Type B pancreatic cell (in vitro differentiated cells): ENCODE data around the gene GPS1. TPM values are rescaled to one million over a fixed set of nuclear protein-coding genes. Genes with fewer than 3 reads are reported as not detected.

Source experiments
- DNase-seq: peaks from one replicate; pipeline ENCODE4 v3.0.0; 2021; ENCODE audit warnings: mixed read lengths; ENCODE audit not compliant: unreplicated experiment; ENCODE audit errors: extremely low spot score
- H3K27ac Mint-ChIP-seq: 2 replicates; pipeline ENCODE4 v1.8.0; 2021; ENCODE audit warnings: mild to moderate bottlenecking, mixed read lengths
- H3K27me3 Mint-ChIP-seq: 2 replicates; pipeline ENCODE4 v1.8.0; 2021; ENCODE audit warnings: mixed read lengths
- H3K36me3 Mint-ChIP-seq: 2 replicates; pipeline ENCODE4 v1.8.0; 2021; ENCODE audit warnings: mixed read lengths
- H3K4me1 Mint-ChIP-seq: one replicate; pipeline ENCODE4 v1.8.0; 2021; ENCODE audit warnings: mixed read lengths; ENCODE audit not compliant: unreplicated experiment
- H3K4me3 Mint-ChIP-seq: 2 replicates; pipeline ENCODE4 v1.8.0; 2021; ENCODE audit warnings: mild to moderate bottlenecking, mixed read lengths
- H3K9me3 Mint-ChIP-seq: 2 replicates; pipeline ENCODE4 v1.8.0; 2021; ENCODE audit warnings: mixed read lengths
- CTCF ChIP-seq: fragments of 200-600 bp; sonication (generic); conservative IDR thresholded peaks from 2 replicates; pipeline ENCODE4 v1.5.0; 2021; ENCODE audit warnings: antibody characterized with exemption, mild to moderate bottlenecking
- total RNA-seq: library from RNA; stranded (reverse); gene quantifications from 2 replicates; pipeline ENCODE4 v1.2.1, GENCODE V29; 2021; ENCODE audit warnings: low replicate concordance

Gene GPS1
- total RNA-seq, 1 donor from 2014 or later, result 111 TPM

DNA sequence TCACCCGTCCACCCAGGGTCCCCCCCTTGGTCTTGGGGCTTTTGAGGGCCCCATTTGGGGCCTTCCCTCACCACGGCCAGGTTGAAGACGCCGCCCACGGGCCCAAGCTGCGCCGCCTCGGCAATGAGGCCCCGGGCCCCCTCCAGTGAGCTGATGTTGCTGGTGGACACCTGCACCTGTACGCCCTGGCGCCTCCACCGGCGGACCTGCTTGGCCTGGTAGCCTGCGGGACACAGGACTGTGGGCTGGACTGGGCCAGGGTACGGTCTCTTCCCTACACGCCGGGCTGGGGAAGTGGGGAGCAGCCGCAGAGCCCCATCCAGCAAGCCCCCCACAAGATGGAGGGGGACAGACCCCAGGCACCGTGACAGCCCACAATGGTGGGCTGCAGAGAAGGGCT is 30.8 kb downstream of the GPS1 start:
- H3K4me1 Mint-ChIP-seq, result no peaks in the 10 kb centered on the region
- H3K27me3 Mint-ChIP-seq, result no peaks in the 10 kb centered on the region
- H3K9me3 Mint-ChIP-seq, result no peaks in the 10 kb centered on the region
- no peak for TF ChIP-seq CTCF
- no peak overlapping the region for H3K27ac Mint-ChIP-seq
- H3K36me3 Mint-ChIP-seq, result no peaks in the 10 kb centered on the region
- no peak for DNase-seq
- H3K4me3 Mint-ChIP-seq, result no peak overlapping the region

DNA sequence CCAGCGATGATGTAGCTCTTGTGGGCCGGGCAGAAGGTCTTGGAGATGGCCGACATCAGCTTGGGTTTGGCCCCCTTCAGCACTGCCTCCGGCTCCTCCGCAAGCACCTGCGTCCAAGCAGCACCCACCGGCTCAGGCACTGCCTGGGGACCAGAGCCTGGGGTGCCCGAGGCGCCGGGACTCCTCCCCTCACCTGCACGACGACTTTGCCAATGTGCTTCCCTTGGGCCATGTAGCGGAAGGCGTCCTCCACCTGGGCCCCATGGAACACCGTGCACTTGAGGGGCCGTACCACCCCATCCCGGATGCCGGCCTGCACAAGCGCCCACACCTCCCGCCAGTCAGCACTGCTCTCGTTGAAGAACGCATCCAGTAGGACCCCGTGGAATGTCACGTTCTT is 31.3 kb downstream of the GPS1 start:
- no peaks in the 10 kb centered on the region for H3K4me1 Mint-ChIP-seq
- no peak for DNase-seq
- no peaks in the 10 kb centered on the region for H3K36me3 Mint-ChIP-seq
- no peaks in the 10 kb centered on the region for H3K9me3 Mint-ChIP-seq
- no peak overlapping the region for H3K27ac Mint-ChIP-seq
- no peaks in the 10 kb centered on the region for H3K27me3 Mint-ChIP-seq
- TF ChIP-seq CTCF, result no peak
- no peak overlapping the region for H3K4me3 Mint-ChIP-seq

DNA sequence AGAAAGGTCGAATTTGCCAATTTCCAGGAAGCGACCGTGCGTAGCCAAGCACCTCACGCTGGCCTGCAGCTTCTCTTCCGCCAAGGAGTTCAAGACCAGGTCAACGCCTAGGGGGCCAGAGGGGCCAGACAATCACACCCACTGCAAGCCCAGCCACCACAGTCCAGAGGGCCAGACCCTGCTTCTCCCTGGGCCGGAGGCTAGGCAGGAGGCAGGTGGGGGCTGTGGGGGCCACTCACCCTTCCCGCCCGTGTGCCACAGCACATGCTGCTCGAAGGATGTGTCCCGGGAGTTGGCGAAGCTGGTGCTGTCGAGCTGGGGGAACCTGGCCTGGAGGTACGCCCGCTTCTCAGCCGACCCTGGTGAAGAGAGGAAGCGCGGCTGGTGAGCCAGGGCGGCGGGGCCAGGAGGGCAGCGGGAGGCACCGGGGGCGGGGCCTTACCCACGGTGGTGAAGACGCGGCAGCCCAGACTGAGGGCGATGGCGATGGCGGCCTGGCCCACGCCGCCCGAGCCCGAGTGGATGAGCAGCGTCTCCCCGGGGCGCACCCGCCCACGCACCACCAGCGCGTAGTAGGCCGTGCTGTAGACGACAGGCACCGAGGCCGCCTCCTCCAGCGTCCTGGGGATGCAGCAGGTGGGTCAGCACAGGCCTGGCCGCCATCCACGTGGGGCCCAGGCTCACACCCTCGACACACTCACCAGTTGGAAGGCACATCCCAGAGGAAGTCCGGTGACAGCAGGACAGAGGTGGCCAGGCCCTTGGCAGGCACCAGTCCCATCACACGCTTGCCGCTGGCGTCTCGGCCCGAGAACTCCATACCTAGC is 32.0 kb downstream of the GPS1 start:
- Mint-ChIP-seq H3K4me3 (no peak overlapping the region), H3K9me3 (no peaks in the 10 kb centered on the region), H3K27me3 (no peaks in the 10 kb centered on the region), H3K4me1 (no peaks in the 10 kb centered on the region), H3K36me3 (no peaks in the 10 kb centered on the region), H3K27ac (no peak overlapping the region)
- no peak for TF ChIP-seq CTCF
- no peak for DNase-seq

DNA sequence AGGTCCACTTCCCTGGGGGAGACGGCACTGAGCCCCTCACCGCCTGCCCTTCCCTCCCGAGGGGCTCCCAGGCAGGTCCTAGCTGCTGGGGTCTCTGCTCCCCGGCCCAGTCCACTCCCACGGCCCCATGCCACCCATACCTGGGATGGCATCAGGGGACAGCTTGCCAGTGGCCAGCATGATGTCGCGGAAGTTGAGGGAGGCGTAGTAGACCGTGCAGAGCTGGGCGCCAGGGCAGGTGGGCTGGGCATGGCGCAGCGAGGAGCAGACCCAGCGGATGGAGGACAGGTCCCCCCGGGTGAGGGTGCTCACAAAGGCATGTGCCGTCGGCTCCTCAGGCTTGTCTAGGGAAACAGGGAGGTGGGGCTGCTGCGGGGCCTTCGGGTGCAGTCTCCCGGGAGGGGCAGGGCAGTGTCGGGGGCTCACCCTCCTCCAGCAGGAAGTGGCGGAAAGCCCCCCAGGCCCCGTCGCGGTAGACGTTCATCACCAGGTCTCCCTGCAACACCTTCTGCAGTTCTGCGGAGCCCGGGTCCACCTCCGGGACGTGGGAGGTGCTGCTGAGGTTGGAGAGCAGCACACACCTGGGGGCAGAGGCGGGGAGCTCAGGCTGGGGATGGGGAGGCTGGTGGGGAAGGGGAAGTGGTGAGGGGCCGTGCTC is 32.8 kb downstream of the GPS1 start:
- no peak for TF ChIP-seq CTCF
- H3K4me3 Mint-ChIP-seq, result no peak overlapping the region
- H3K36me3 Mint-ChIP-seq, result no peaks in the 10 kb centered on the region
- no peak for DNase-seq
- no peaks in the 10 kb centered on the region for H3K27me3 Mint-ChIP-seq
- H3K4me1 Mint-ChIP-seq, result no peaks in the 10 kb centered on the region
- H3K27ac Mint-ChIP-seq, result no peak overlapping the region
- H3K9me3 Mint-ChIP-seq, result no peaks in the 10 kb centered on the region

GRCh38 chr17:82085031-82085861 is 33.5 kb downstream of the GPS1 start:
- no peak overlapping the region for H3K4me3 Mint-ChIP-seq
- no peaks in the 10 kb centered on the region for H3K9me3 Mint-ChIP-seq
- TF ChIP-seq CTCF, result no peak
- H3K27me3 Mint-ChIP-seq, result no peaks in the 10 kb centered on the region
- H3K36me3 Mint-ChIP-seq, result no peaks in the 10 kb centered on the region
- DNase-seq, result no peak
- no peaks in the 10 kb centered on the region for H3K4me1 Mint-ChIP-seq
- no peak overlapping the region for H3K27ac Mint-ChIP-seq
